OCI-LY1 (cell line): Measurements from ENCODE around the gene EIF3L.

ENCODE experiments used
- CTCF ChIP-seq: fragments of 200-600 bp; sonication (generic), shearing (Covaris generic); IDR thresholded peaks from 2 replicates; pipeline ENCODE4 v1.5.1; 2017; ENCODE audit warnings: mild to moderate bottlenecking, antibody characterized with exemption, low read length, moderate library complexity, mixed read lengths
- EZH2 ChIP-seq: fragments of 200-600 bp; sonication (generic), shearing (Covaris generic); IDR thresholded peaks from 2 replicates; pipeline ENCODE4 v1.8.0; 2017; ENCODE audit warnings: borderline replicate concordance, mixed run types, mild to moderate bottlenecking, antibody characterized with exemption, low read length, moderate library complexity, mixed read lengths

- TF ChIP-seq CTCF = no peak
- no peak for TF ChIP-seq EZH2
Measured at GRCh38 chr22:37906364-37907008, 57.3 kb downstream of the EIF3L start.
